ENCODE measurements around the gene SLC15A1. TPM values are rescaled to one million over a fixed set of nuclear protein-coding genes. Genes with fewer than 3 reads are reported as not detected.
"Not testable (repeated sequence)": the region's sequence is repeated elsewhere in the genome, so short reads cannot be mapped to it uniquely, and the experiment has no call there.

SLC15A1 gene
- total RNA-seq, 1 experiment from 2014 or later = not detected

DNA sequence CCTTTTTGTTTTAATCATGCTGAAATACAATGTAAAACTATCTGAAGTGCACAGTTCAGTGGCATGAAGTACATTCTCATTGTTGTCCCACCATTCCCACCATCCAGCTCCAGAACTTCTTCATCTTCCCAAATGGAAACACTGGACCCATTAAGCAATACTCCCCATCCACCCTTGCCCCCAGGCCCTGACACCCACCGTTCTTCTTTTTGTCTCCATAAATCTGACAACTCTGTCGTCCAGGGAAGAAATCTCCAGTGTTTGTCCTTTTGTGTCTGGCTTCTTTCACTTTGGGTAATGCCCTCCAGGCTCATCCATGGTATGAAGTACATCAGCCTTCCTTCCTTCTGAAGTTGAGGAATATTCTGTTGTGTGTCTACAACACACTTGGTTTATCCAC lies 2.6 kb upstream of the SLC15A1 start:
- Histone ChIP-seq H3K4me1 (ENCODE audit: low read length) (no peaks in the 10 kb centered on the region), H3K27ac (ENCODE audit: low read length) (no peak overlapping the region), H3K4me3 (ENCODE audit: low read length) (no peak overlapping the region), H3K9ac (ENCODE audit: low read length) (no peak overlapping the region), H4K20me1 (ENCODE audit: insufficient read depth, low read depth, low read length) (no peaks in the 10 kb centered on the region), H2AFZ (ENCODE audit: low read length) (no peak overlapping the region), H3K9me2 (replicated peaks; ENCODE audit: insufficient read depth, low read length) (no peaks in the 10 kb centered on the region), H3K27me3 (ENCODE audit: low read length) (no peaks in the 10 kb centered on the region), H3K79me2 (ENCODE audit: low read length) (no peaks in the 10 kb centered on the region), H3K4me2 (ENCODE audit: low read depth, low read length, poor library complexity, severe bottlenecking) (no peak overlapping the region), H3K36me3 (ENCODE audit: insufficient read depth, low read length) (no peaks in the 10 kb centered on the region), H3K9me3 (ENCODE audit: low read length) (no peaks in the 10 kb centered on the region)
- no peak for DNase-seq

GRCh38 chr13:98754468-98754867 lies 2.0 kb upstream of the SLC15A1 start:
- not testable (repeated sequence) for DNase-seq; H3K4me1 ChIP-seq (ENCODE audit: low read length)

DNA sequence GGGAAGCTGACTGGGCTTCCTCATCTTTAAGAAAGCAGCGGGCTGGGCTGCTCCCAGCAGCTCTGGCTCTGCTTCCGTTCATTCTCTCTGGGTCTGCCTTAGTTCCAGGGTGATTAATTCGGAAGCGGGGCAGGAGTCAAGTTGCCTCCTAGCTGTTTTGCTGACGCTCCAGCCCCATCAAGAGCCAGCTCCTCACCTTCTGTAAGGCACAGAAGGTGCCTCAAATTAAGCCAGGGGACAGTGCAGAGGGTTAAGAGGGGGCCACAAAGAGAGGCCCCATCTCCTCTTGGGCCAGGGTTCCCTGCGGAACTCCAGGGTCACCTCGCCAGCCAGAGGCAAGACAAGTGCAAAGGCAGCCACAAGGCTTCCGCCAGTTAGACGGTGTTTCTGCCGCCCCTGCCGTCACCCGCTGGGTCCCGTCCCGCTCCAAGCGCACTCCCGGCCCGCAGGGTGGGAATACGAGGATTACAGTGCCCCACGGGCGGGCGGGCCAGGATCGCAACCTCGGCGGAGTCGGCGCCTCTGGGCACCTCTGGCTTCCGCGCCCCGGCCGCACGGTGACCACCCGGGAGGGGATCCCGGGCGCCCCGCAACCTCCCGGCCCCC lies 508 bp downstream of the SLC15A1 start:
- Histone ChIP-seq H3K27ac (ENCODE audit: low read length) (no peak overlapping the region), H4K20me1 (ENCODE audit: insufficient read depth, low read depth, low read length) (no peaks in the 10 kb centered on the region), H3K9ac (ENCODE audit: low read length) (no peak overlapping the region), H3K9me2 (replicated peaks; ENCODE audit: insufficient read depth, low read length) (no peaks in the 10 kb centered on the region), H3K36me3 (ENCODE audit: insufficient read depth, low read length) (no peaks in the 10 kb centered on the region), H3K9me3 (ENCODE audit: low read length) (no peaks in the 10 kb centered on the region), H3K4me1 (ENCODE audit: low read length) (no peaks in the 10 kb centered on the region), H3K4me3 (ENCODE audit: low read length) (no peak overlapping the region), H3K27me3 (ENCODE audit: low read length) (no peaks in the 10 kb centered on the region), H3K4me2 (ENCODE audit: low read depth, low read length, poor library complexity, severe bottlenecking) (no peak overlapping the region), H2AFZ (ENCODE audit: low read length) (no peak overlapping the region), H3K79me2 (ENCODE audit: low read length) (no peaks in the 10 kb centered on the region)
- DNase-seq = no peak

More at GRCh38 chr13:98754468-98754867, 2.0 kb upstream of the SLC15A1 start:
- not testable (repeated sequence) for H3K4me3 ChIP-seq (ENCODE audit: low read length); H3K9ac ChIP-seq (ENCODE audit: low read length); H3K27ac ChIP-seq (ENCODE audit: low read length); H3K79me2 ChIP-seq (ENCODE audit: low read length); H3K9me2 ChIP-seq (replicated peaks; ENCODE audit: insufficient read depth, low read length); H3K9me3 ChIP-seq (ENCODE audit: low read length); H4K20me1 ChIP-seq (ENCODE audit: insufficient read depth, low read depth, low read length); H2AFZ ChIP-seq (ENCODE audit: low read length); H3K4me2 ChIP-seq (ENCODE audit: low read depth, low read length, poor library complexity, severe bottlenecking); H3K27me3 ChIP-seq (ENCODE audit: low read length); H3K36me3 ChIP-seq (ENCODE audit: insufficient read depth, low read length)

- H3K4me3 ChIP-seq (ENCODE audit: low read length) = no peak overlapping the region
- no peak overlapping the region for H3K9ac ChIP-seq (ENCODE audit: low read length)
- no peaks in the 10 kb centered on the region for H3K27me3 ChIP-seq (ENCODE audit: low read length)
- H3K4me2 ChIP-seq (ENCODE audit: low read depth, low read length, poor library complexity, severe bottlenecking) = no peak overlapping the region
- H4K20me1 ChIP-seq (ENCODE audit: insufficient read depth, low read depth, low read length) = no peaks in the 10 kb centered on the region
- no peaks in the 10 kb centered on the region for H3K36me3 ChIP-seq (ENCODE audit: insufficient read depth, low read length)
- no peaks in the 10 kb centered on the region for H3K9me2 ChIP-seq (replicated peaks; ENCODE audit: insufficient read depth, low read length)
- H2AFZ ChIP-seq (ENCODE audit: low read length) = no peak overlapping the region
- no peaks in the 10 kb centered on the region for H3K79me2 ChIP-seq (ENCODE audit: low read length)
- no peak overlapping the region for H3K27ac ChIP-seq (ENCODE audit: low read length)
- no peak for DNase-seq
- H3K4me1 ChIP-seq (ENCODE audit: low read length) = no peaks in the 10 kb centered on the region
- H3K9me3 ChIP-seq (ENCODE audit: low read length) = no peaks in the 10 kb centered on the region
Measured at GRCh38 chr13:98751367-98751782, 1.1 kb downstream of the SLC15A1 start.

GRCh38 chr13:98749501-98749900 lies 3.0 kb downstream of the SLC15A1 start:
- Histone ChIP-seq H3K9me2 (replicated peaks; ENCODE audit: insufficient read depth, low read length) (no peaks in the 10 kb centered on the region), H3K36me3 (ENCODE audit: insufficient read depth, low read length) (no peaks in the 10 kb centered on the region), H2AFZ (ENCODE audit: low read length) (no peak overlapping the region), H3K4me1 (ENCODE audit: low read length) (no peaks in the 10 kb centered on the region), H3K27me3 (ENCODE audit: low read length) (no peaks in the 10 kb centered on the region), H3K4me2 (ENCODE audit: low read depth, low read length, poor library complexity, severe bottlenecking) (no peak overlapping the region), H3K9ac (ENCODE audit: low read length) (no peak overlapping the region), H3K79me2 (ENCODE audit: low read length) (no peaks in the 10 kb centered on the region), H3K27ac (ENCODE audit: low read length) (no peak overlapping the region), H4K20me1 (ENCODE audit: insufficient read depth, low read depth, low read length) (no peaks in the 10 kb centered on the region), H3K4me3 (ENCODE audit: low read length) (no peak overlapping the region), H3K9me3 (ENCODE audit: low read length) (no peaks in the 10 kb centered on the region)
- no peak for DNase-seq

- no peak overlapping the region for H3K27ac ChIP-seq (ENCODE audit: low read length)
- no peaks in the 10 kb centered on the region for H4K20me1 ChIP-seq (ENCODE audit: insufficient read depth, low read depth, low read length)
- H3K27me3 ChIP-seq (ENCODE audit: low read length) = no peaks in the 10 kb centered on the region
- no peaks in the 10 kb centered on the region for H3K36me3 ChIP-seq (ENCODE audit: insufficient read depth, low read length)
- H3K9ac ChIP-seq (ENCODE audit: low read length) = no peak overlapping the region
- H3K9me3 ChIP-seq (ENCODE audit: low read length) = no peaks in the 10 kb centered on the region
- H2AFZ ChIP-seq (ENCODE audit: low read length) = no peak overlapping the region
- no peaks in the 10 kb centered on the region for H3K9me2 ChIP-seq (replicated peaks; ENCODE audit: insufficient read depth, low read length)
- no peak overlapping the region for H3K4me2 ChIP-seq (ENCODE audit: low read depth, low read length, poor library complexity, severe bottlenecking)
- no peak overlapping the region for H3K4me3 ChIP-seq (ENCODE audit: low read length)
- H3K4me1 ChIP-seq (ENCODE audit: low read length) = no peaks in the 10 kb centered on the region
- no peak for DNase-seq
- no peaks in the 10 kb centered on the region for H3K79me2 ChIP-seq (ENCODE audit: low read length)
Measured at GRCh38 chr13:98746968-98747367, 5.5 kb downstream of the SLC15A1 start.

- no peak overlapping the region for H3K9ac ChIP-seq (ENCODE audit: low read length)
- no peak for DNase-seq
- no peaks in the 10 kb centered on the region for H3K36me3 ChIP-seq (ENCODE audit: insufficient read depth, low read length)
Measured at GRCh38 chr13:98743377-98743776, 9.1 kb downstream of the SLC15A1 start.

DNA sequence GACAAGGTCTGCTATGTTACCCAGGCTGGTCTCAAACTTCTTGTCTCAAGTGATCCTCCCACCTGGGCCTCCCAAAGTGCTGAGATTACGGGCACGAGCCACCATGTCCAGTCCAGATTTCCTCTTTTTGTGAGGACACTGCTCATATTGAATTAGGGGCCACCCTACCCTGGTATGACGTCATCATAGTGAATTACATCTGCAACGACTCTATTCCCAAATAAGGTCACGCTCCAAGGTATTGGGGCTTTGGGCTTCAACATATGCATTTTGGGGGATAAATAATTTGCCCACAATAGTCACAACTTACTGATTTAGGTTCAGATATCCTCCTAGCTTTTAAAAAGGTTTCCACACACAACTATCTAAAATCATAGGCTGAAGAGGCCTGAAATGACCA lies 9.5 kb downstream of the SLC15A1 start:
- no peak for DNase-seq
- no peaks in the 10 kb centered on the region for H3K27me3 ChIP-seq (ENCODE audit: low read length)
- no peaks in the 10 kb centered on the region for H3K4me1 ChIP-seq (ENCODE audit: low read length)
- H3K9ac ChIP-seq (ENCODE audit: low read length) = no peak overlapping the region
- no peak overlapping the region for H3K4me3 ChIP-seq (ENCODE audit: low read length)
- H3K27ac ChIP-seq (ENCODE audit: low read length) = no peak overlapping the region
- no peak overlapping the region for H3K4me2 ChIP-seq (ENCODE audit: low read depth, low read length, poor library complexity, severe bottlenecking)
- H3K9me2 ChIP-seq (replicated peaks; ENCODE audit: insufficient read depth, low read length) = no peaks in the 10 kb centered on the region
- no peak overlapping the region for H2AFZ ChIP-seq (ENCODE audit: low read length)
- no peaks in the 10 kb centered on the region for H4K20me1 ChIP-seq (ENCODE audit: insufficient read depth, low read depth, low read length)
- no peaks in the 10 kb centered on the region for H3K79me2 ChIP-seq (ENCODE audit: low read length)
- H3K9me3 ChIP-seq (ENCODE audit: low read length) = no peaks in the 10 kb centered on the region
- H3K36me3 ChIP-seq (ENCODE audit: insufficient read depth, low read length) = no peaks in the 10 kb centered on the region

More at GRCh38 chr13:98743377-98743776, 9.1 kb downstream of the SLC15A1 start:
- Histone ChIP-seq H3K4me3 (ENCODE audit: low read length) (no peak overlapping the region), H3K4me2 (ENCODE audit: low read depth, low read length, poor library complexity, severe bottlenecking) (no peak overlapping the region), H3K27me3 (ENCODE audit: low read length) (no peaks in the 10 kb centered on the region), H4K20me1 (ENCODE audit: insufficient read depth, low read depth, low read length) (no peaks in the 10 kb centered on the region), H3K79me2 (ENCODE audit: low read length) (no peaks in the 10 kb centered on the region), H3K27ac (ENCODE audit: low read length) (no peak overlapping the region), H3K9me2 (replicated peaks; ENCODE audit: insufficient read depth, low read length) (no peaks in the 10 kb centered on the region), H2AFZ (ENCODE audit: low read length) (no peak overlapping the region), H3K4me1 (ENCODE audit: low read length) (no peaks in the 10 kb centered on the region), H3K9me3 (ENCODE audit: low read length) (no peaks in the 10 kb centered on the region)

Data from Karpas-422 (cell line).